Keratinocyte (primary cell): ENCODE measurements around the gene UFM1. TPM values are rescaled to one million over a fixed set of nuclear protein-coding genes. Genes with fewer than 3 reads are reported as not detected.

Experiments used
- DNase-seq: peaks from one replicate; pipeline ENCODE4 v3.0.0-alpha.2; 2011; ENCODE audit warnings: low read depth, missing footprints, low spot score
- FAIRE-seq: peaks from 2 replicates; lab custom pipeline; 2011; peaks lifted over from hg19 to GRCh38; lab: Jason Lieb, UNC
- H2AFZ ChIP-seq: 2 replicates; pipeline ENCODE4 v1.6.0; 2012; ENCODE audit warnings: low read length, control low read depth, inconsistent platforms; ENCODE audit not compliant: control insufficient read depth
- H3K27ac ChIP-seq: 2 replicates; pipeline ENCODE4 v1.5.1; 2011; ENCODE audit warnings: low read length; ENCODE audit not compliant: control insufficient read depth, insufficient read depth
- H3K27me3 ChIP-seq: 3 replicates; pipeline ENCODE4 v1.6.0; 2011; ENCODE audit warnings: low read length; ENCODE audit not compliant: control insufficient read depth, insufficient read depth; ENCODE audit errors: extremely low read depth
- H3K36me3 ChIP-seq, 2 experiments: 2 replicates in 1 of 2; 3 replicates in 1 of 2; pipeline ENCODE4 v1.5.1; 2011; ENCODE audit warnings: low read length in 2 of 2, mild to moderate bottlenecking in 1 of 2; ENCODE audit not compliant: control insufficient read depth in 2 of 2, insufficient read depth in 2 of 2; ENCODE audit errors: extremely low read depth in 1 of 2
- H3K4me1 ChIP-seq: 3 replicates; pipeline ENCODE4 v1.5.1; 2011; ENCODE audit warnings: low read length; ENCODE audit not compliant: control insufficient read depth, insufficient read depth; ENCODE audit errors: extremely low read depth
- H3K4me2 ChIP-seq: 3 replicates; pipeline ENCODE4 v1.6.0; 2011; ENCODE audit warnings: low read depth, low read length; ENCODE audit not compliant: control insufficient read depth, insufficient read depth; ENCODE audit errors: extremely low read depth
- H3K4me3 ChIP-seq, 3 experiments: fragments of 200-600 bp in 1 of 3; sonication (generic) in 1 of 3; 2 replicates in 2 of 3; 3 replicates in 1 of 3; pipeline ENCODE4 v1.5.1; 2011 to 2016; ENCODE audit warnings: low read length in 3 of 3, mild to moderate bottlenecking in 3 of 3, control low read depth in 2 of 3, inconsistent platforms in 1 of 3, low read depth in 1 of 3, mixed read lengths in 1 of 3, mixed run types in 1 of 3, moderate library complexity in 1 of 3; ENCODE audit not compliant: control insufficient read depth in 2 of 3, insufficient read depth in 2 of 3; ENCODE audit errors: extremely low read depth in 1 of 3
- H3K79me2 ChIP-seq: 2 replicates; pipeline ENCODE4 v1.6.0; 2012; ENCODE audit warnings: low read length; ENCODE audit not compliant: control insufficient read depth, insufficient read depth
- H3K9ac ChIP-seq: 3 replicates; pipeline ENCODE4 v1.6.0; 2011; ENCODE audit warnings: low read length; ENCODE audit not compliant: control insufficient read depth, insufficient read depth; ENCODE audit errors: extremely low read depth
- H3K9me1 ChIP-seq: 3 replicates; pipeline ENCODE4 v1.6.0; 2011; ENCODE audit warnings: low read length; ENCODE audit not compliant: control insufficient read depth, insufficient read depth; ENCODE audit errors: extremely low read depth
- H3K9me3 ChIP-seq: 2 replicates; pipeline ENCODE4 v1.5.1; 2012; ENCODE audit warnings: low read depth, low read length; ENCODE audit not compliant: control insufficient read depth
- H4K20me1 ChIP-seq: 3 replicates; pipeline ENCODE4 v1.6.0; 2011; ENCODE audit warnings: low read length; ENCODE audit not compliant: control insufficient read depth, insufficient read depth; ENCODE audit errors: extremely low read depth
- EZH2 ChIP-seq: IDR thresholded peaks from one replicate; pipeline ENCODE4 v1.6.1; 2012; ENCODE audit warnings: inconsistent platforms, mild to moderate bottlenecking, low read length, moderate library complexity
- dilution Hi-C: fragments of 300-500 bp; cut with MboI; formaldehyde crosslinking; loops from one replicate; pipeline ENCODE4 v1.7.0; 2020; ENCODE audit warnings: low sequenced_read_pairs; ENCODE audit not compliant: extremely low pct_ligation_motif_present
- polyA plus RNA-seq, 5 experiments: library from polyadenylated mRNA; depleted of rRNA in 3 of 5; stranded (reverse) in 3 of 5; stranded (forward) in 1 of 5; unstranded in 1 of 5; fragments of >200 nt; gene quantifications; 1 replicate in 1 of 5; 2 replicates in 3 of 5; 3 replicates in 1 of 5; pipeline versions ENCODE4 v1.2.1 to v1.2.3, GENCODE V29; 2011 to 2012; ENCODE audit warnings: missing spikeins in 2 of 5, low read depth in 1 of 5, low replicate concordance in 1 of 5
- TF ChIP-seq, protein P1 (sequence below), 3 experiments: IDR thresholded peaks in 1 of 3; conservative IDR thresholded peaks in 1 of 3; optimal IDR thresholded peaks in 1 of 3; 2 replicates in 2 of 3; 3 replicates in 1 of 3; pipeline versions ENCODE3 to v1.5.1; 2011; ENCODE audit warnings: low read length in 3 of 3, mild to moderate bottlenecking in 3 of 3, moderate library complexity in 2 of 3, control low read depth in 1 of 3, inconsistent platforms in 1 of 3; ENCODE audit not compliant: insufficient read depth in 2 of 3; ENCODE audit errors: extremely low read depth in 1 of 3

UFM1 gene
- polyA plus RNA-seq, 1 donor (not counting 4 experiments of a cell fraction or from before 2014, with no cell fraction given): 67.1 TPM

DNA sequence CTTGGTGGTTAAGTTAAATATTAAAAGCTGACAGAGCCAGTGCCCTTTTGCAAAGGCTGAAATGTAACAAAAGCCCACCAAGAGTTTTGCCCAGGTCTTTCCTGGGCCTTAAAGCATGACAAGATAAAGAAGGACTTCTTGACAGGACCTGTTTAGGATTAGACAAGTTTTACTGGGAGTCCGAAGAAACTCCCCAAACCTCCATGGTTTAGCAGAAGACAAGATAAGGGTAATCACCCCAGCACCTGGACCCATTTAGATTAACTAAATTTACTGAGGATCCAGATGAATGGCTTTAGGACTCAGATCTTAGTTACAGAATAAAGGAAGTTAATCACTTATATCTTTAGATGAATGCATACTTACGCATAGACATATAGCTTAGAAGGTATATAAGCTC is 14.8 kb upstream of the UFM1 start:
- no peak for DNase-seq

DNA sequence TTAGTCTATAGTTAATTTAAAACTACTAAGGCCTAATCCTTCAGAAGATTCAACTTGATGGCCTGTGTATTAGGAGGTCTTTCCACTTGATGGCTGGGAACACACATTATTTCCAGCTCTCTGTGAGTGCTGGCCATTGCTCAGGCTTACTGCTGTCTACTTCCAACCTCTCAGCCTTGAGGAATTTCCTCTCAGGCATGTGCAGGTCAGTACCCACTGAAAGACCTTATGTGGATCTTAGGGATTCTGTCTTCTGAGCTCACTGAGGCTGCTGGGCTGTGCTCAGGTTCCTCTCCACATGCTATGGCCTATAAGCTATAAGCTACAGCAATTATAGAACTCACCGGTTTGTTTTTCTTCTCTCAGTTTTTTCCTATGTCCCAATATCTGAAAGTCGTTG is 11.6 kb upstream of the UFM1 start:
- Histone ChIP-seq H4K20me1 (no peaks in the 10 kb centered on the region), H3K9ac (no peak overlapping the region), H3K36me3 (no peaks in the 10 kb centered on the region), H2AFZ (no peak overlapping the region), H3K27ac (no peak overlapping the region), H3K9me3 (no peaks in the 10 kb centered on the region), H3K27me3 (no peaks in the 10 kb centered on the region), H3K4me2 (no peak overlapping the region), H3K4me3 (no peak overlapping the region), H3K4me1 (no peaks in the 10 kb centered on the region), H3K79me2 (no peaks in the 10 kb centered on the region), H3K9me1 (no peaks in the 10 kb centered on the region)
- TF ChIP-seq, protein P1, sequence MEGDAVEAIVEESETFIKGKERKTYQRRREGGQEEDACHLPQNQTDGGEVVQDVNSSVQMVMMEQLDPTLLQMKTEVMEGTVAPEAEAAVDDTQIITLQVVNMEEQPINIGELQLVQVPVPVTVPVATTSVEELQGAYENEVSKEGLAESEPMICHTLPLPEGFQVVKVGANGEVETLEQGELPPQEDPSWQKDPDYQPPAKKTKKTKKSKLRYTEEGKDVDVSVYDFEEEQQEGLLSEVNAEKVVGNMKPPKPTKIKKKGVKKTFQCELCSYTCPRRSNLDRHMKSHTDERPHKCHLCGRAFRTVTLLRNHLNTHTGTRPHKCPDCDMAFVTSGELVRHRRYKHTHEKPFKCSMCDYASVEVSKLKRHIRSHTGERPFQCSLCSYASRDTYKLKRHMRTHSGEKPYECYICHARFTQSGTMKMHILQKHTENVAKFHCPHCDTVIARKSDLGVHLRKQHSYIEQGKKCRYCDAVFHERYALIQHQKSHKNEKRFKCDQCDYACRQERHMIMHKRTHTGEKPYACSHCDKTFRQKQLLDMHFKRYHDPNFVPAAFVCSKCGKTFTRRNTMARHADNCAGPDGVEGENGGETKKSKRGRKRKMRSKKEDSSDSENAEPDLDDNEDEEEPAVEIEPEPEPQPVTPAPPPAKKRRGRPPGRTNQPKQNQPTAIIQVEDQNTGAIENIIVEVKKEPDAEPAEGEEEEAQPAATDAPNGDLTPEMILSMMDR (optimal IDR thresholded peaks at IDR 0.05 in 1 of 3, IDR thresholded peaks at IDR 0.05 in 1 of 3, conservative IDR thresholded peaks at IDR 0.05 in 1 of 3; ENCODE audit: extremely low read depth in 1 of 3, insufficient read depth in 2 of 3, low read length in 3 of 3): no peak
- TF ChIP-seq EZH2: no peak
- FAIRE-seq (no peak), DNase-seq (no peak)
- dilution Hi-C loops: no loop called here

More for the DNA sequence above, 14.8 kb upstream of the UFM1 start:
- no peaks in the 10 kb centered on the region for H3K9me3 ChIP-seq
- H4K20me1 ChIP-seq: no peaks in the 10 kb centered on the region
- H3K4me3 ChIP-seq: no peak overlapping the region
- no peak overlapping the region for H3K9ac ChIP-seq
- no peaks in the 10 kb centered on the region for H3K27me3 ChIP-seq
- no peaks in the 10 kb centered on the region for H3K79me2 ChIP-seq
- H2AFZ ChIP-seq: no peak overlapping the region
- FAIRE-seq: no peak
- no peaks in the 10 kb centered on the region for H3K36me3 ChIP-seq
- no peak overlapping the region for H3K4me2 ChIP-seq
- no peaks in the 10 kb centered on the region for H3K9me1 ChIP-seq
- no peak overlapping the region for H3K27ac ChIP-seq
- TF ChIP-seq, protein P1 (optimal IDR thresholded peaks at IDR 0.05 in 1 of 3, IDR thresholded peaks at IDR 0.05 in 1 of 3, conservative IDR thresholded peaks at IDR 0.05 in 1 of 3; ENCODE audit: extremely low read depth in 1 of 3, insufficient read depth in 2 of 3, low read length in 3 of 3): no peak
- no peak for TF ChIP-seq EZH2
- dilution Hi-C loops: no loop called here
- H3K4me1 ChIP-seq: no peaks in the 10 kb centered on the region
